Endothelial cell of umbilical vein (primary cell): ENCODE data around the gene SH3GLB2. TPM values are rescaled to one million over a fixed set of nuclear protein-coding genes. Genes with fewer than 3 reads are reported as not detected.

ENCODE experiments used
- BruUV-seq: library from RNA; stranded (reverse); fragments of 400-500 nt; replicated peaks from 2 replicates; lab custom pipeline; 2021; lab: Mats Ljungman, UMichigan
- CTCF ChIA-PET: fragments of 300-600, 350-600 bp; sonication (Branson Sonifier 250); formaldehyde crosslinking; loops from one replicate; lab custom pipeline; 2021; ENCODE audit warnings: antibody characterized with exemption, inconsistent platforms; lab: Charles Lee
- POLR2A ChIA-PET: fragments of 300-600, 350-600 bp; sonication (Branson Sonifier 250); formaldehyde crosslinking; loops from one replicate; lab custom pipeline; 2021; ENCODE audit warnings: antibody characterized with exemption, inconsistent platforms; lab: Charles Lee
- DNase-seq: peaks from one replicate; pipeline ENCODE4 v3.0.0-alpha.2; 2011; ENCODE audit warnings: low read depth, low spot score
- FAIRE-seq: peaks from 2 replicates; lab custom pipeline; 2011; peaks lifted over from hg19 to GRCh38; lab: Jason Lieb, UNC
- H2AFZ ChIP-seq: 2 replicates; pipeline ENCODE4 v1.6.0; 2012; ENCODE audit warnings: low read depth, low read length, control low read depth, inconsistent platforms
- H3K27ac ChIP-seq: 2 replicates; pipeline ENCODE4 v1.5.1; 2011; ENCODE audit warnings: low read depth, mild to moderate bottlenecking, control low read depth, low read length, moderate library complexity; ENCODE audit not compliant: insufficient read depth
- H3K27me3 ChIP-seq, 2 experiments: 2 replicates each; pipeline versions ENCODE4 v1.6.0 to v1.6.1; 2011; ENCODE audit warnings: low read length in 2 of 2, mixed read lengths in 1 of 2; ENCODE audit not compliant: control insufficient read depth in 2 of 2, insufficient read depth in 2 of 2
- H3K36me3 ChIP-seq, 2 experiments: 2 replicates in 1 of 2; 3 replicates in 1 of 2; pipeline ENCODE4 v1.5.1; 2011; ENCODE audit warnings: low read length in 2 of 2, mild to moderate bottlenecking in 1 of 2, moderate library complexity in 1 of 2; ENCODE audit not compliant: control insufficient read depth in 2 of 2, insufficient read depth in 2 of 2; ENCODE audit errors: extremely low read depth in 1 of 2
- H3K4me1 ChIP-seq: 3 replicates; pipeline ENCODE4 v1.5.1; 2011; ENCODE audit warnings: mild to moderate bottlenecking, low read length; ENCODE audit not compliant: control insufficient read depth, insufficient read depth; ENCODE audit errors: extremely low read depth
- H3K4me2 ChIP-seq: 2 replicates; pipeline ENCODE4 v1.6.1; 2011; ENCODE audit warnings: low read length, control low read depth, mixed read lengths; ENCODE audit not compliant: insufficient read depth
- H3K4me3 ChIP-seq, 3 experiments: fragments of 200-600 bp in 1 of 3; sonication (generic), shearing (Covaris generic) in 1 of 3; replicated peaks in 1 of 3; 2 replicates each; pipeline ENCODE4 v1.5.1; 2011 to 2016; ENCODE audit warnings: control low read depth in 3 of 3, low read length in 3 of 3, mild to moderate bottlenecking in 2 of 3, inconsistent platforms in 1 of 3, low read depth in 1 of 3, moderate library complexity in 1 of 3; ENCODE audit not compliant: insufficient read depth in 1 of 3
- H3K79me2 ChIP-seq: 2 replicates; pipeline ENCODE4 v1.6.0; 2012; ENCODE audit warnings: low read length, inconsistent platforms; ENCODE audit not compliant: control insufficient read depth, insufficient read depth
- H3K9ac ChIP-seq: replicated peaks from 2 replicates; pipeline ENCODE3; 2011; ENCODE audit warnings: low read length, control low read depth; ENCODE audit not compliant: insufficient read depth; ENCODE audit errors: extremely low read depth
- H3K9me1 ChIP-seq: replicated peaks from 3 replicates; pipeline ENCODE4 v1.6.0; 2011; ENCODE audit warnings: mild to moderate bottlenecking, low read length; ENCODE audit not compliant: control insufficient read depth, insufficient read depth; ENCODE audit errors: extremely low read depth
- H3K9me3 ChIP-seq: replicated peaks from 2 replicates; pipeline ENCODE4 v1.5.1; 2012; ENCODE audit warnings: low read length, inconsistent platforms; ENCODE audit not compliant: control insufficient read depth, insufficient read depth
- H4K20me1 ChIP-seq: replicated peaks from 2 replicates; pipeline ENCODE3; 2011; ENCODE audit warnings: mild to moderate bottlenecking, low read length; ENCODE audit not compliant: control insufficient read depth, insufficient read depth; ENCODE audit errors: extremely low read depth
- FOS ChIP-seq: IDR thresholded peaks from 2 replicates; pipeline ENCODE4 v1.6.1; 2011; ENCODE audit warnings: mild to moderate bottlenecking, low read length, moderate library complexity, borderline replicate concordance; ENCODE audit not compliant: insufficient read depth
- GATA2 ChIP-seq: IDR thresholded peaks from 2 replicates; pipeline ENCODE4 v1.7.0; 2011; ENCODE audit warnings: low read depth, mild to moderate bottlenecking, moderate library complexity, mixed read lengths, low read length; ENCODE audit not compliant: insufficient read length, insufficient read depth
- JUN ChIP-seq: IDR thresholded peaks from 2 replicates; pipeline ENCODE4 v1.6.1; 2011; ENCODE audit warnings: borderline replicate concordance, low read depth; ENCODE audit not compliant: insufficient read length, insufficient read depth
- MAX ChIP-seq: IDR thresholded peaks from 2 replicates; pipeline ENCODE4 v1.6.1; 2011; ENCODE audit not compliant: insufficient read depth, insufficient read length
- MYC ChIP-seq: IDR thresholded peaks from one replicate; pipeline ENCODE4 v1.6.1; 2011; ENCODE audit warnings: mild to moderate bottlenecking, low read depth, low read length
- POLR2A ChIP-seq: IDR thresholded peaks from 2 replicates; pipeline ENCODE4 v1.6.1; 2012; ENCODE audit warnings: low read depth, mild to moderate bottlenecking, control low read depth, low read length
- POLR2AphosphoS5 ChIP-seq: IDR thresholded peaks from 2 replicates; pipeline ENCODE4 v1.6.1; 2012; ENCODE audit warnings: low read depth, mild to moderate bottlenecking, control low read depth, low read length, moderate library complexity; ENCODE audit not compliant: insufficient read depth
- dilution Hi-C: fragments of 300-500 bp; cut with MboI; formaldehyde crosslinking; loops from one replicate; pipeline ENCODE4 v1.15.0; 2019; ENCODE audit warnings: low sequenced_read_pairs; ENCODE audit not compliant: extremely low pct_ligation_motif_present
- intact Hi-C: fragments of 100-400 bp; cut with micrococcal nuclease; formaldehyde crosslinking; loops from one replicate; pipeline ENCODE4 v1.10.0; 2022
- polyA plus RNA-seq, 4 experiments: library from polyadenylated mRNA; depleted of rRNA in 3 of 4; stranded (reverse) in 3 of 4; unstranded in 1 of 4; fragments of >200 nt; gene quantifications; 2 replicates each; pipeline versions ENCODE4 v1.2.1 to v1.2.3, GENCODE V29; 2011 to 2012; ENCODE audit warnings: missing spikeins in 1 of 4
- total RNA-seq: library from RNA; stranded (reverse); gene quantifications from 2 replicates; pipeline ENCODE4 v1.2.3, GENCODE V29; 2021

Gene SH3GLB2
- total and polyA plus RNA-seq, 2 donors (not counting 3 experiments of a cell fraction or from before 2014, with no cell fraction given), result 58.8 to 77.5 TPM

- FAIRE-seq (no peak), DNase-seq (no peak)
- Histone ChIP-seq H3K79me2 (peaks cover 18% of the 10 kb centered on the region), H2AFZ (no peak overlapping the region), H3K4me3 (no peak overlapping the region), H3K9me1 (no peaks in the 10 kb centered on the region), H3K4me1 (no peaks in the 10 kb centered on the region), H3K27ac (no peak overlapping the region), H4K20me1 (no peaks in the 10 kb centered on the region), H3K9me3 (no peaks in the 10 kb centered on the region), H3K27me3 (no peaks in the 10 kb centered on the region), H3K4me2 (no peak overlapping the region), H3K9ac (no peak overlapping the region), H3K36me3 (no peaks in the 10 kb centered on the region)
- intact Hi-C loops, result loop anchor here (2.0 to 10.0 kb wide), 2 partner anchors 23 to 287 kb away; no protein-coding TSS in a partner anchor
- no peak for TF ChIP-seq MYC
- no peak for TF ChIP-seq POLR2AphosphoS5
- TF ChIP-seq MAX, result no peak
- TF ChIP-seq GATA2, result no peak
- POLR2A ChIA-PET, result interaction anchor here (0.6 kb wide), 2 partner anchors 58 to 89 kb away, joined by 4 to 5 read pairs; partner anchors contain the start of gene PTPA
- dilution Hi-C loops, result no loop called here
- BruUV-seq, result no TSS peak
- CTCF ChIA-PET, result interaction anchor here (0.8 to 2.5 kb wide), 3 partner anchors 17 to 192 kb away, joined by 3 to 8 read pairs (median 4); partner anchors contain the start of gene SPOUT1
Observed at GRCh38 chr9:129022037-129022436, 6.1 kb downstream of the SH3GLB2 start.

DNA sequence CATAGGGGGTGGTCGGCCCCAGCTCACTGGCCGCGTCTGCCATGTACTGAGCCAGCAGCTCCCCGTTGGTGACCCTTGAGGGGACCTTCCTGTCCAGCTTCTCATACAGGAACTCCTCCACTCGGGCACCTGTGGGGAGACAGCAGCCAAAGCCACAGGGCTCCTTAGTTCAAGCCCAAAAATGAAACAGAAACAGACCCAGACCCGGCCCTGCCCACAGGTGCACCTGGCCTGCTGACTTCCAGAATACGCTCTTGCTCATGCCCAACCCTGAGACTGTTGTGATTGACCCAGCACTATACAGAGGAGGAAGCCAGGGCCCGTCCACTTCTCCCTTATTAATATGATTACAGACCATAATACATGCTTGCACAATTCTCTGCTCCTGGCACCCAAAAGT, 7.0 kb downstream of the SH3GLB2 start:
- ChIA-PET POLR2A (interaction anchor here (0.7 kb wide), 1 partner anchor 70 kb away, joined by 3 read pairs; no protein-coding TSS in a partner anchor), CTCF (interaction anchor here (1.1 kb wide), 1 partner anchor 15 kb away, joined by 4 read pairs; no protein-coding TSS in a partner anchor)
- BruUV-seq, result no TSS peak
- H3K36me3 ChIP-seq, result no peaks in the 10 kb centered on the region
- H3K27me3 ChIP-seq, result no peaks in the 10 kb centered on the region
- dilution Hi-C loops, result no loop called here
- FAIRE-seq (no peak), DNase-seq (no peak)
- intact Hi-C loops, result loop anchor here (10.0 kb wide), 1 partner anchor 286 kb away; no protein-coding TSS in a partner anchor
- no peak overlapping the region for H3K4me3 ChIP-seq
- no peak overlapping the region for H3K4me2 ChIP-seq
- no peaks in the 10 kb centered on the region for H3K9me1 ChIP-seq
- no peak overlapping the region for H2AFZ ChIP-seq
- H3K27ac ChIP-seq, result no peak overlapping the region
- H3K4me1 ChIP-seq, result no peaks in the 10 kb centered on the region
- no peak overlapping the region for H3K9ac ChIP-seq
- H3K79me2 ChIP-seq, result peaks cover 12% of the 10 kb centered on the region
- H3K9me3 ChIP-seq, result no peaks in the 10 kb centered on the region
- no peaks in the 10 kb centered on the region for H4K20me1 ChIP-seq
- no peak for TF ChIP-seq POLR2AphosphoS5
- no peak for TF ChIP-seq JUN
- TF ChIP-seq MAX, result no peak
- TF ChIP-seq POLR2A, result no peak
- no peak for TF ChIP-seq MYC
- TF ChIP-seq FOS, result no peak
- TF ChIP-seq GATA2, result no peak
